ENCODE measurements around the gene COL8A2. TPM values are rescaled to one million over a fixed set of nuclear protein-coding genes. Genes with fewer than 3 reads are reported as not detected.

COL8A2 gene
- total RNA-seq, 1 donor from 2014 or later, result 0.50 TPM

- no peak for DNase-seq (ENCODE audit: low spot score)
- no peak for ATAC-seq
Measured at GRCh38 chr1:36076979-36077573, 47.9 kb downstream of the COL8A2 start.

GRCh38 chr1:36070349-36070748 is 54.7 kb downstream of the COL8A2 start:
- no peak for ATAC-seq
- DNase-seq (ENCODE audit: low spot score), result no peak

- ATAC-seq (no peak), DNase-seq (ENCODE audit: low spot score) (no peak)
Measured at GRCh38 chr1:36068866-36069265, 56.2 kb downstream of the COL8A2 start.

GRCh38 chr1:36067871-36068270 is 57.2 kb downstream of the COL8A2 start:
- ATAC-seq (no peak), DNase-seq (ENCODE audit: low spot score) (no peak)

- no peak for ATAC-seq
- DNase-seq (ENCODE audit: low spot score), result no peak
Measured at GRCh38 chr1:36062315-36062714, 62.7 kb downstream of the COL8A2 start.

- ATAC-seq (no peak), DNase-seq (ENCODE audit: low spot score) (no peak)
Measured at GRCh38 chr1:36055706-36056105, 69.3 kb downstream of the COL8A2 start.

GRCh38 chr1:36053978-36054377 is 71.0 kb downstream of the COL8A2 start:
- ATAC-seq (no peak), DNase-seq (ENCODE audit: low spot score) (no peak)

- ATAC-seq, result no peak
Measured at GRCh38 chr1:36051821-36052220, 73.2 kb downstream of the COL8A2 start.

More at GRCh38 chr1:36051821-36052220, 73.2 kb downstream of the COL8A2 start:
- no peak for DNase-seq (ENCODE audit: low spot score)

Other genes starting within 250 kb of the COL8A2 start
- 10.7 TPM for gene AGO1, start 242.0 kb downstream of the COL8A2 start, total RNA-seq
- gene AGO3, start 194.1 kb downstream of the COL8A2 start, total RNA-seq, result 17.3 TPM
- gene TEKT2, start 41.1 kb downstream of the COL8A2 start, total RNA-seq, result not detected
- 9.0 TPM for gene ADPRS, start 36.3 kb downstream of the COL8A2 start, total RNA-seq
- 24.8 TPM for gene TRAPPC3, start 24.3 kb upstream of the COL8A2 start, total RNA-seq
- 13.3 TPM for gene MAP7D1, start 30.9 kb upstream of the COL8A2 start, total RNA-seq
- 34.8 TPM for gene THRAP3, start 99.2 kb upstream of the COL8A2 start, total RNA-seq
- 1.5 TPM for gene SH3D21, start 181.1 kb upstream of the COL8A2 start, total RNA-seq
- gene EVA1B, start 198.4 kb upstream of the COL8A2 start, total RNA-seq, result 4.8 TPM

Measured in left lobe of liver (tissue), 2 donors.